Suppressor macrophage treated with lipopolysaccharide for 4 hours (primary cell): Measurements from ENCODE around the gene FAM234A.
"Not testable (repeated sequence)": the region's sequence is repeated elsewhere in the genome, so short reads cannot be mapped to it uniquely, and the experiment has no call there.

ENCODE experiments used
- DNase-seq: peaks from one replicate; pipeline ENCODE4 v3.0.0-alpha.2; 2020

FAM234A gene

GRCh38 chr16:234468-235305, at the start of gene FAM234A:
FAM234A (plus strand) TSS chr16:234821; CDS start chr16:254414, 19,593 bp downstream.
- peak; percentile 97 for DNase-seq

GRCh38 chr16:185213-185612, 49.4 kb upstream of the FAM234A start:
- DNase-seq, result no peak

- DNase-seq, result no peak
These were observed 48.9 kb upstream of the FAM234A start for GRCh38 chr16:185691-186090.

- DNase-seq, result no peak
These were observed 47.3 kb upstream of the FAM234A start for GRCh38 chr16:187330-187729.

- no peak for DNase-seq
These were observed 45.9 kb upstream of the FAM234A start for GRCh38 chr16:188674-189073.

GRCh38 chr16:189604-190186, 44.9 kb upstream of the FAM234A start:
- DNase-seq, result no peak

GRCh38 chr16:191831-192230, 42.8 kb upstream of the FAM234A start:
- no peak for DNase-seq

- DNase-seq, result no peak
These were observed 41.9 kb upstream of the FAM234A start for GRCh38 chr16:192686-193085.

- no peak for DNase-seq
These were observed 41.2 kb upstream of the FAM234A start for GRCh38 chr16:193441-193840.

- no peak for DNase-seq
These were observed 40.1 kb upstream of the FAM234A start for GRCh38 chr16:194516-194915.

GRCh38 chr16:200388-200787, 34.2 kb upstream of the FAM234A start:
- no peak for DNase-seq

- no peak for DNase-seq
These were observed 31.4 kb upstream of the FAM234A start for GRCh38 chr16:203246-203645.

GRCh38 chr16:204046-204445, 30.6 kb upstream of the FAM234A start:
- not testable (repeated sequence) for DNase-seq

- not testable (repeated sequence) for DNase-seq
These were observed 25.3 kb upstream of the FAM234A start for GRCh38 chr16:209359-209758.

GRCh38 chr16:211631-212180, 22.9 kb upstream of the FAM234A start:
- DNase-seq, result not testable (repeated sequence)

- DNase-seq, result no peak
These were observed 21.6 kb upstream of the FAM234A start for GRCh38 chr16:212999-213398.

- no peak for DNase-seq
These were observed 14.6 kb upstream of the FAM234A start for GRCh38 chr16:220021-220420.

- no peak for DNase-seq
These were observed 6.3 kb upstream of the FAM234A start for GRCh38 chr16:228151-228851.

- peak; percentile 89 for DNase-seq
These were observed 5.5 kb upstream of the FAM234A start, which contains the start of gene LUC7L for GRCh38 chr16:228852-229730. LUC7L (minus strand) TSS chr16:229449; CDS start chr16:229339, 110 bp downstream.

GRCh38 chr16:229731-230281, 4.8 kb upstream of the FAM234A start:
- DNase-seq, result no peak

- DNase-seq, result not testable (repeated sequence)
These were observed 4.3 kb upstream of the FAM234A start for GRCh38 chr16:230351-230750.

GRCh38 chr16:230949-231348, 3.7 kb upstream of the FAM234A start:
- no peak for DNase-seq
